T-helper 2 cell treated with Interferon-gamma antibody and Interleukin-4, amounts not matched to agents 5 μg/mL and 100 μg/mL, for 36 hours (primary cell): ENCODE data around the gene TMEM123.

Experiments used
- DNase-seq: peaks from one replicate; pipeline ENCODE4 v3.0.0; 2021; ENCODE audit warnings: low spot score
- H3K27ac Mint-ChIP-seq: one replicate; pipeline ENCODE4 v1.8.0; 2021; ENCODE audit warnings: mild to moderate bottlenecking, mixed read lengths
- H3K27me3 Mint-ChIP-seq: one replicate; pipeline ENCODE4 v1.8.0; 2021; ENCODE audit warnings: low read depth, mixed read lengths
- H3K36me3 Mint-ChIP-seq: one replicate; pipeline ENCODE4 v1.8.0; 2021; ENCODE audit warnings: low read depth, mixed read lengths
- H3K4me1 Mint-ChIP-seq: one replicate; pipeline ENCODE4 v1.8.0; 2021; ENCODE audit warnings: low read depth, mixed read lengths
- H3K4me3 Mint-ChIP-seq: one replicate; pipeline ENCODE4 v1.8.0; 2022; ENCODE audit warnings: mild to moderate bottlenecking, moderate library complexity, mixed read lengths
- H3K9me3 Mint-ChIP-seq: one replicate; pipeline ENCODE4 v1.8.0; 2021; ENCODE audit warnings: mixed read lengths

The TMEM123 gene

GRCh38 chr11:102467080-102467708, 14.6 kb upstream of the TMEM123 start:
- Mint-ChIP-seq H3K4me1 (peaks cover 77% of the 10 kb centered on the region), H3K4me3 (no peak overlapping the region), H3K36me3 (peaks cover 1% of the 10 kb centered on the region), H3K27ac (no peak overlapping the region), H3K27me3 (no peaks in the 10 kb centered on the region), H3K9me3 (no peaks in the 10 kb centered on the region)
- DNase-seq: no peak

GRCh38 chr11:102465696-102466095, 13.1 kb upstream of the TMEM123 start:
- H3K4me3 Mint-ChIP-seq: no peak overlapping the region
- no peaks in the 10 kb centered on the region for H3K9me3 Mint-ChIP-seq
- no peaks in the 10 kb centered on the region for H3K27me3 Mint-ChIP-seq
- no peak for DNase-seq
- no peak overlapping the region for H3K27ac Mint-ChIP-seq
- H3K4me1 Mint-ChIP-seq: peaks cover 67% of the 10 kb centered on the region
- peaks cover 1% of the 10 kb centered on the region for H3K36me3 Mint-ChIP-seq

- Mint-ChIP-seq H3K27me3 (no peaks in the 10 kb centered on the region), H3K27ac (no peak overlapping the region), H3K4me1 (peaks cover 60% of the 10 kb centered on the region), H3K9me3 (no peaks in the 10 kb centered on the region), H3K4me3 (no peak overlapping the region), H3K36me3 (peaks cover 1% of the 10 kb centered on the region)
- DNase-seq: no peak
Observed at GRCh38 chr11:102464859-102465500, 12.4 kb upstream of the TMEM123 start.

- H3K4me1 Mint-ChIP-seq: peaks cover 58% of the 10 kb centered on the region
- no peak overlapping the region for H3K4me3 Mint-ChIP-seq
- H3K27ac Mint-ChIP-seq: no peak overlapping the region
- no peak for DNase-seq
- H3K36me3 Mint-ChIP-seq: peaks cover 1% of the 10 kb centered on the region
- H3K27me3 Mint-ChIP-seq: no peaks in the 10 kb centered on the region
- no peaks in the 10 kb centered on the region for H3K9me3 Mint-ChIP-seq
Observed at GRCh38 chr11:102464037-102464436, 11.5 kb upstream of the TMEM123 start.

- DNase-seq: no peak
- peaks cover 1% of the 10 kb centered on the region for H3K36me3 Mint-ChIP-seq
- H3K4me1 Mint-ChIP-seq: peaks cover 57% of the 10 kb centered on the region
- no peak overlapping the region for H3K27ac Mint-ChIP-seq
- no peaks in the 10 kb centered on the region for H3K9me3 Mint-ChIP-seq
- no peaks in the 10 kb centered on the region for H3K27me3 Mint-ChIP-seq
- no peak overlapping the region for H3K4me3 Mint-ChIP-seq
Observed at GRCh38 chr11:102462610-102463009, 10.0 kb upstream of the TMEM123 start.

GRCh38 chr11:102459393-102459792, 6.8 kb upstream of the TMEM123 start:
- H3K4me1 Mint-ChIP-seq: peaks cover 53% of the 10 kb centered on the region
- no peaks in the 10 kb centered on the region for H3K27me3 Mint-ChIP-seq
- H3K27ac Mint-ChIP-seq: peak overlapping the region; percentile 22
- no peaks in the 10 kb centered on the region for H3K9me3 Mint-ChIP-seq
- H3K36me3 Mint-ChIP-seq: peaks cover 1% of the 10 kb centered on the region
- no peak for DNase-seq
- H3K4me3 Mint-ChIP-seq: no peak overlapping the region

DNA sequence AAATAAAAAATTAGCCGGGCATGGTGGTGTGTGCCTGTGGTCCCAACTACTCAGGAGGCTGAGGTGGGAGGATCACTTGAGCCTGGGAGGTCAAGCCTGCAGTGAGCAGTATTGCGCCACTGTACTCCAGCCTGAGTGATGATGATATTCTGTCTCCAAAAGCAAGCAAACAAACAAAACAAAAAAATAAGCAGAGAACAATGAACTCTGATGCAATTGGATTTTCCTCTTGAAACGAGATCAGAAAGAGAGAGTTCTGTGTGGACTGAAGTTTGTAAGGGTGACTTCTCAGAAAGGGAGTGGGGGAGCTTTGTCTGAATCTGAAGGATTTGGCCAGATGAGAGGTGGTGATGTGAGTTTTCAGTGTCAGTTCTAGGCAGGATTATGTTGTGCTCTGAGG, 6.0 kb upstream of the TMEM123 start:
- Mint-ChIP-seq H3K9me3 (no peaks in the 10 kb centered on the region), H3K4me1 (peaks cover 60% of the 10 kb centered on the region), H3K36me3 (peaks cover 1% of the 10 kb centered on the region), H3K27ac (peak overlapping the region; percentile 27), H3K4me3 (peak overlapping the region; percentile 45), H3K27me3 (no peaks in the 10 kb centered on the region)
- DNase-seq: no peak

DNA sequence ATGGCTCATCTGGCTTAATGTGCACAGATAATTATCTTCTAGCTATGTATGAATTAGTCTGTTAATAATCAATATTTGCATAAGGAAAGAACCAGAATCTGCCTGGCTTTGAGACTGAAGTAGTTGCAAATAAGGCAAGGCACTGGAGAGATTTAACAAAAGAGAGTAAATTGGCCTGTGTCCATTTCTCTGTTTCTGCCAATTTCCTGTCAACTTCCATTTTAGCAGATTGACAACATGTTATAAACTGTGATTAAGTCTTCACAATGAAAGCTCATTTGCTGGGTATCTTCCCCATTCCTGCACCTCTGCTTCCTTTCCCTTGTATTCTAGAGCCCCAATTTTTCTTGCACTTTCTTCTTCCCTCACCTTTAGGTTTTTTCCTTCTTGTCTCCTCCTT, 5.3 kb upstream of the TMEM123 start:
- DNase-seq: no peak
- Mint-ChIP-seq H3K9me3 (no peaks in the 10 kb centered on the region), H3K4me3 (peak overlapping the region; percentile 45), H3K27me3 (no peaks in the 10 kb centered on the region), H3K4me1 (peaks cover 65% of the 10 kb centered on the region), H3K36me3 (peaks cover 1% of the 10 kb centered on the region), H3K27ac (peak overlapping the region; percentile 27)

- peak overlapping the region; percentile 6 for H3K27ac Mint-ChIP-seq
- H3K4me1 Mint-ChIP-seq: peaks cover 62% of the 10 kb centered on the region
Observed at GRCh38 chr11:102457056-102457677, 4.6 kb upstream of the TMEM123 start.

DNA sequence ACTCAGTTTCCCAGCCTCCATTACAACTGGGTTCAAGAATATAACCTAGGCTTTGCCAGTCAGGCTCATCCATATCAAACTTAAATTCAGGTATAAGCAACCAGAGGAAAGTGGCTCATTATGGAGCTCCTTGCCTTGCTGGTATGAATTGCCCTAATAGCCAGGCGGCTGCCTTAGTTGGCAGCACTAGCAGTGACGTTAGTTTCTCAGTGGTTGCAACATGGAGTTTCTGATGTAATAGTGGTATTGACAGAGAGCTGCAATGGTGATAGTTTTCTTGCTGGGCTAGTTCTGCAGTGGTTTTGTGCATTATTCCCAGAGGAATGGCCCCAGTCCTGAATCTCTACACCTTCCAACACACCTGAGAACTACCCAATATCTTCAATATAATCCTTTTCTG, 3.8 kb upstream of the TMEM123 start:
- Mint-ChIP-seq H3K36me3 (peaks cover 7% of the 10 kb centered on the region), H3K9me3 (no peaks in the 10 kb centered on the region), H3K4me3 (no peak overlapping the region), H3K27me3 (no peaks in the 10 kb centered on the region), H3K4me1 (peaks cover 60% of the 10 kb centered on the region), H3K27ac (no peak overlapping the region)
- DNase-seq: no peak

More at GRCh38 chr11:102457056-102457677, 4.6 kb upstream of the TMEM123 start:
- no peaks in the 10 kb centered on the region for H3K27me3 Mint-ChIP-seq
- H3K36me3 Mint-ChIP-seq: peaks cover 1% of the 10 kb centered on the region
- no peak overlapping the region for H3K4me3 Mint-ChIP-seq
- no peaks in the 10 kb centered on the region for H3K9me3 Mint-ChIP-seq
- DNase-seq: no peak

DNA sequence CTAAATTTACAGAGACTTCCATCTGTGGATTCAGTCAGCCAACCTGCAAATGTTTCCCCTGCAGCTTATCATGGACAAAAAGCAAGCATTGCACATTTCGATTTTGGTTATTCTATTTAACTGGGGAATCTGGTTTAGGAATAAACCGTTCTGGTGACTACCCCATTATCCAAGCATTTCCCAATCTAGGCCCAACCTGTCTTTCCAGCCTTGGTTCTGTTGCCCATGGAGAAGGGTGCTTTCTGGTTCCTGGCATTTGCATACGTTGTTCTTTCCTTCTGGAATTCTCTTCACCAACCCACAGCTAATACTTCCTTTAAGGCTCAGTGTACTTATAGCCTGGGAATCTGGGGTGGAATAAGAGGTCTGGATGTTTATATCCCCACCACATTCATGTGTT, 1.4 kb upstream of the TMEM123 start:
- peaks cover 23% of the 10 kb centered on the region for H3K36me3 Mint-ChIP-seq
- peak overlapping the region; percentile 34 for H3K4me3 Mint-ChIP-seq
- H3K27me3 Mint-ChIP-seq: no peaks in the 10 kb centered on the region
- no peaks in the 10 kb centered on the region for H3K9me3 Mint-ChIP-seq
- H3K27ac Mint-ChIP-seq: no peak overlapping the region
- DNase-seq: no peak
- H3K4me1 Mint-ChIP-seq: peaks cover 70% of the 10 kb centered on the region

DNA sequence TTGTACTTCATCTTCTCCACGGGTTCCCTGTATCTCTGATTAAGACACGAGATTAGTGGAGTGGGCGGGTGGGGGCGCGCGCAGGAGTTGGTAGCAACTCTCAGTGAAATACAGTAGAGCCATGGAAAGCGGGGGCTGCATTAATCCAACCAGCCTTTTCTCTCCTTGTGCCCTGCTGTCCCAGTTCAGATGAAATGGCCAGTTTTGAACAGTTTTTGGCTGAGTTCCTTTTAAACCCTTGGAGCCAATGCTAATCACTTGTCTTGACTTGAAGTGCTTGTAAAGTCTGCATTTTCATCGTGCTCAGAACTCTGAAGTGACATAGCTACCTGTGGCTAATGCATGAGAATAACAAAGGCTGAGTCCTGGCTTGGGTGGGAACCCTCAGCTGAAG, 734 bp upstream of the TMEM123 start:
- peak overlapping the region; percentile 97 for H3K27ac Mint-ChIP-seq
- H3K9me3 Mint-ChIP-seq: no peaks in the 10 kb centered on the region
- peaks cover 71% of the 10 kb centered on the region for H3K4me1 Mint-ChIP-seq
- peak overlapping the region; percentile 91 for H3K4me3 Mint-ChIP-seq
- no peak for DNase-seq
- peaks cover 29% of the 10 kb centered on the region for H3K36me3 Mint-ChIP-seq
- H3K27me3 Mint-ChIP-seq: no peaks in the 10 kb centered on the region

GRCh38 chr11:102451681-102452460, 694 bp downstream of the TMEM123 start:
- peak overlapping the region; percentile 87 for H3K4me3 Mint-ChIP-seq
- no peaks in the 10 kb centered on the region for H3K27me3 Mint-ChIP-seq
- peak overlapping the region; percentile 97 for H3K27ac Mint-ChIP-seq
- DNase-seq: peak; percentile 79
- H3K4me1 Mint-ChIP-seq: peaks cover 72% of the 10 kb centered on the region
- H3K9me3 Mint-ChIP-seq: no peaks in the 10 kb centered on the region
- H3K36me3 Mint-ChIP-seq: peaks cover 43% of the 10 kb centered on the region
